ENCODE data around the gene TTL. TPM values are rescaled to one million over a fixed set of nuclear protein-coding genes. Genes with fewer than 3 reads are reported as not detected.

TTL gene
- total and polyA plus RNA-seq, 2 of the 13 experiments (the other 11 are each of a cell fraction or from before 2014, with no cell fraction given): 19.0 to 59.8 TPM

DNA sequence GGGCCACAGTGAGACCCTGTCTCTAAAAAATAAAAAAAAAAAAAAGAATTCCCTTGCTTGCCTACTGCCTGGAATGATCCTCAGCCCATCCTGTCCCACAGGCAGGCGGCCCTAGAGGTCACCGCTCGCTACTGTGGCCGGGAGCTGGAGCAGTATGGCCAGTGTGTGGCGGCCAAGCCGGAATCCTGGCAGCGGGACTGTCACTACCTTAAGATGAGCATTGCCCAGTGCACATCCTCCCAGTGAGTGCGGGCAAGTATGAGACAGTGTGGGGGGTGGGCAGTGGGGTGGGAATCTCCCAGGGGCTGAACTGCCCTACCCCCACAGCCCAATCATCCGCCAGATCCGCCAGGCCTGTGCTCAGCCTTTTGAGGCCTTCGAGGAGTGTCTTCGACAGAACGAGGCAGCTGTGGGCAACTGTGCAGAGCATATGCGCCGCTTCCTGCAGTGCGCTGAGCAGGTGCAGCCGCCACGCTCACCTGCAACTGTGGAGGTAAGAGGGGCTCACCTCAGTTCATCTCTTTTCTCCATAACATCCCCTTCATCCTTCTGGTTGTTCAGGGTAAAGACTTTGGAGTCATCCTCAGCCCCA is 104.0 kb downstream of the TTL start:
- Histone ChIP-seq H4K20me1 (ENCODE audit: insufficient read depth, low read length) (no peaks in the 10 kb centered on the region), H3K27me3 (ENCODE audit: control insufficient read depth in 1 of 2, insufficient read depth in 2 of 2, low read length in 2 of 2) (peaks cover 0 to 4% of the 10 kb centered on the region in 2 experiments; a peak in 1 of 5 replicates), H3K79me2 (ENCODE audit: insufficient read depth, low read length) (peaks cover 10% of the 10 kb centered on the region), H3K9me3 (ENCODE audit: low read length) (no peaks in the 10 kb centered on the region), H3K4me1 (ENCODE audit: insufficient read depth, low read length) (peaks cover 40% of the 10 kb centered on the region), H3K27ac (ENCODE audit: extremely low read length, insufficient read depth, low read length) (no peak overlapping the region), H3K9ac (ENCODE audit: insufficient read depth, low read depth, low read length) (peak overlapping the region; percentile 97; the same call in 1 of the 2 replicates), H2AFZ (ENCODE audit: low read length) (no peak overlapping the region), H3K36me3 (replicated peaks in 1 of 2; ENCODE audit: control insufficient read depth in 1 of 2, insufficient read depth in 2 of 2, low read length in 2 of 2) (peaks cover 9 to 15% of the 10 kb centered on the region in 2 experiments; a peak in 4 of 5 replicates), H3K4me2 (ENCODE audit: low read depth, low read length) (peak overlapping the region; percentile 91), H3K4me3 (replicated peaks in 1 of 3; ENCODE audit: insufficient read depth in 1 of 3, low read depth in 2 of 3, low read length in 3 of 3) (no peak overlapping the region; a peak in 2 of 6 replicates)
- no TSS peak for BruUV-seq (replicated peaks)
- no peak for ATAC-seq
- 99% methylated on average over 13 of the region's 18 CpGs for WGBS (ENCODE audit: low lambda C conversion rate)
- ChIA-PET POLR2A (interaction anchor here (1.4 kb wide), 1 partner anchor 29 kb away, joined by 3 read pairs; no protein-coding TSS in a partner anchor), CTCF (ENCODE audit: low intra/inter-chr PET ratio, low total read pairs) (no interaction called here)
- in situ Hi-C loops (cut with HindIII; ENCODE audit: extremely low pct_ligation_motif_present, low pct_unique_long_range_greater_than_20kb) (no loop called here), intact Hi-C loops (cut with micrococcal nuclease; ENCODE audit: unreplicated experiment) (loop anchor here (10.0 kb wide), 1 partner anchor 331 kb away; the partner anchor contains the start of gene ZC3H8)
- 0 out of 2 replicates have a peak, but pooled peaks have one; percentile 27 for TF ChIP-seq ZNF274 (CRISPR knock-in tag; IDR thresholded peaks at IDR 0.05)
- TF ChIP-seq ZNF839 (CRISPR knock-in tag; IDR thresholded peaks at IDR 0.05; ENCODE audit: borderline replicate concordance): peak; percentile 6; the same call in 1 of the 2 replicates
- no peak for TF ChIP-seq TCF7 (IDR thresholded peaks at IDR 0.05; ENCODE audit: low read depth)
- peak; percentile 19 for TF ChIP-seq AGO2 (optimal IDR thresholded peaks at IDR 0.05; ENCODE audit: low read depth, low read length)
- peak; percentile 87 for TF ChIP-seq ZBTB33 (CRISPR knock-in tag; IDR thresholded peaks at IDR 0.05)
- no peak for TF ChIP-seq ZNF18 (CRISPR knock-in tag; IDR thresholded peaks at IDR 0.05; ENCODE audit: insufficient replicate concordance)
- 0 out of 2 replicates have a peak, but pooled peaks have one; percentile 18 for TF ChIP-seq ZNF143 (CRISPR knock-in tag; IDR thresholded peaks at IDR 0.05)
- peak; percentile 67; the same call in 1 of the 2 replicates for TF ChIP-seq ZBTB38 (CRISPR knock-in tag; IDR thresholded peaks at IDR 0.05)
- TF ChIP-seq TOPORS (CRISPR knock-in tag; IDR thresholded peaks at IDR 0.05): no peak
- no peak for FAIRE-seq
- no peak for DNase-seq (ENCODE audit: low spot score)
